ENCODE measurements around the gene COL28A1.

- TF ChIP-seq YY1 (IDR thresholded peaks at IDR 0.05; ENCODE audit: insufficient read depth, insufficient read length): no peak
- no peak for TF ChIP-seq SUZ12 (IDR thresholded peaks at IDR 0.05; ENCODE audit: extremely low read depth, insufficient read depth, insufficient read length)
Measured at GRCh38 chr7:7324698-7325097, 211.0 kb downstream of the COL28A1 start.

Data from NT2/D1 (cell line).